ENCODE data around the gene PSMG1. TPM values are rescaled to one million over a fixed set of nuclear protein-coding genes. Genes with fewer than 3 reads are reported as not detected.
A peak's percentile ranks its signal among the peaks of the same experiment; 100 is the strongest.

PSMG1 gene
- total and polyA plus RNA-seq, 5 donors from 2014 or later, result 15.6 to 52.0 (median 46.3) TPM

GRCh38 chr21:39186676-39187075, 3.4 kb upstream of the PSMG1 start:
- Mint-ChIP-seq H3K4me1 (peaks cover 29 to 42% (median 33%) of the 10 kb centered on the region in 4 donors), H3K36me3 (no peaks in the 10 kb centered on the region), H3K4me3 (peak overlapping the region in 1 of 4 donors; percentile 66), H3K27ac (peak overlapping the region in 2 of 3 donors; percentile 13 to 28), H3K9me3 (no peaks in the 10 kb centered on the region), H3K27me3 (no peaks in the 10 kb centered on the region)
- DNase-seq (no peak), ATAC-seq (ENCODE audit: low read depth in 2 of 2) (no peak)
- Histone ChIP-seq H3K36me3 (ENCODE audit: control insufficient read depth, insufficient read depth, low read length) (no peaks in the 10 kb centered on the region), H3K4me1 (ENCODE audit: control insufficient read depth, insufficient read depth, low read length, poor library complexity, severe bottlenecking) (peaks cover 22% of the 10 kb centered on the region), H3K27me3 (ENCODE audit: control insufficient read depth, insufficient read depth, low read length) (no peaks in the 10 kb centered on the region), H3K9me3 (ENCODE audit: control insufficient read depth in 2 of 2, low read length in 2 of 2) (no peaks in the 10 kb centered on the region), H3K27ac (ENCODE audit: insufficient read depth, low read length, poor library complexity, severe bottlenecking) (peak overlapping the region; percentile 15), H3K4me3 (ENCODE audit: low read depth, low read length) (no peak overlapping the region)

GRCh38 chr21:39185157-39185556, 1.9 kb upstream of the PSMG1 start:
- peak overlapping the region; percentile 84 to 95 (median 90) for H3K27ac Mint-ChIP-seq
- H3K4me1 Mint-ChIP-seq, result peaks cover 32 to 53% (median 41%) of the 10 kb centered on the region in 4 donors
- H3K36me3 Mint-ChIP-seq, result peaks cover 5% of the 10 kb centered on the region

GRCh38 chr21:39184050-39184980, 1.1 kb upstream of the PSMG1 start:
- H3K27me3 Mint-ChIP-seq, result no peaks in the 10 kb centered on the region
- H3K36me3 Mint-ChIP-seq, result peaks cover 9% of the 10 kb centered on the region
- Histone ChIP-seq H3K36me3 (ENCODE audit: control insufficient read depth, insufficient read depth, low read length) (peaks cover 1% of the 10 kb centered on the region), H3K4me3 (ENCODE audit: low read depth, low read length) (peak overlapping the region; percentile 85), H3K9me3 (ENCODE audit: control insufficient read depth in 2 of 2, low read length in 2 of 2) (no peaks in the 10 kb centered on the region), H3K4me1 (ENCODE audit: control insufficient read depth, insufficient read depth, low read length, poor library complexity, severe bottlenecking) (peaks cover 27% of the 10 kb centered on the region), H3K27ac (ENCODE audit: insufficient read depth, low read length, poor library complexity, severe bottlenecking) (peak overlapping the region; percentile 89), H3K27me3 (ENCODE audit: control insufficient read depth, insufficient read depth, low read length) (no peaks in the 10 kb centered on the region)
- ATAC-seq (ENCODE audit: low read depth in 2 of 2), result no peak
- H3K4me1 Mint-ChIP-seq, result peaks cover 34 to 60% (median 42%) of the 10 kb centered on the region in 4 donors
- H3K9me3 Mint-ChIP-seq, result no peaks in the 10 kb centered on the region
- peak overlapping the region; percentile 92 to 100 (median 97) for H3K4me3 Mint-ChIP-seq
- peak in 1 of 3 donors; percentile 37 for DNase-seq
- H3K27ac Mint-ChIP-seq, result peak overlapping the region; percentile 85 to 95 (median 90)

More at GRCh38 chr21:39185157-39185556, 1.9 kb upstream of the PSMG1 start:
- Histone ChIP-seq H3K27ac (ENCODE audit: insufficient read depth, low read length, poor library complexity, severe bottlenecking) (peak overlapping the region; percentile 89), H3K27me3 (ENCODE audit: control insufficient read depth, insufficient read depth, low read length) (no peaks in the 10 kb centered on the region), H3K36me3 (ENCODE audit: control insufficient read depth, insufficient read depth, low read length) (no peaks in the 10 kb centered on the region), H3K9me3 (ENCODE audit: control insufficient read depth in 2 of 2, low read length in 2 of 2) (no peaks in the 10 kb centered on the region), H3K4me1 (ENCODE audit: control insufficient read depth, insufficient read depth, low read length, poor library complexity, severe bottlenecking) (peaks cover 27% of the 10 kb centered on the region), H3K4me3 (ENCODE audit: low read depth, low read length) (peak overlapping the region; percentile 85)
- DNase-seq, result no peak
- peak overlapping the region in 3 of 4 donors; percentile 92 to 97 (median 97) for H3K4me3 Mint-ChIP-seq
- H3K27me3 Mint-ChIP-seq, result no peaks in the 10 kb centered on the region
- ATAC-seq (ENCODE audit: low read depth in 2 of 2), result no peak
- no peaks in the 10 kb centered on the region for H3K9me3 Mint-ChIP-seq

GRCh38 chr21:39182484-39183271, 573 bp downstream of the PSMG1 start:
- Histone ChIP-seq H3K36me3 (ENCODE audit: control insufficient read depth, insufficient read depth, low read length) (peaks cover 13% of the 10 kb centered on the region), H3K27me3 (ENCODE audit: control insufficient read depth, insufficient read depth, low read length) (no peaks in the 10 kb centered on the region), H3K27ac (ENCODE audit: insufficient read depth, low read length, poor library complexity, severe bottlenecking) (peak overlapping the region; percentile 89), H3K4me3 (ENCODE audit: low read depth, low read length) (peak overlapping the region; percentile 85), H3K4me1 (ENCODE audit: control insufficient read depth, insufficient read depth, low read length, poor library complexity, severe bottlenecking) (peaks cover 27% of the 10 kb centered on the region), H3K9me3 (ENCODE audit: control insufficient read depth in 2 of 2, low read length in 2 of 2) (no peaks in the 10 kb centered on the region)
- H3K9me3 Mint-ChIP-seq, result no peaks in the 10 kb centered on the region
- ATAC-seq (ENCODE audit: low read depth in 2 of 2) (peak; percentile 46 to 57), DNase-seq (peak in 1 of 3 donors; percentile 2)
- no peaks in the 10 kb centered on the region for H3K27me3 Mint-ChIP-seq
- peaks cover 37 to 62% (median 38%) of the 10 kb centered on the region in 4 donors for H3K4me1 Mint-ChIP-seq
- H3K4me3 Mint-ChIP-seq, result peak overlapping the region; percentile 92 to 100 (median 97)
- peak overlapping the region; percentile 83 to 95 (median 90) for H3K27ac Mint-ChIP-seq
- H3K36me3 Mint-ChIP-seq, result peaks cover 14% of the 10 kb centered on the region

GRCh38 chr21:39182016-39182415, 1.2 kb downstream of the PSMG1 start:
- H3K36me3 ChIP-seq (ENCODE audit: control insufficient read depth, insufficient read depth, low read length), result peaks cover 15% of the 10 kb centered on the region
- Mint-ChIP-seq H3K27ac (peak overlapping the region; percentile 83 to 92 (median 90)), H3K27me3 (no peaks in the 10 kb centered on the region), H3K9me3 (no peaks in the 10 kb centered on the region), H3K4me1 (peaks cover 36 to 61% (median 38%) of the 10 kb centered on the region in 4 donors), H3K4me3 (peak overlapping the region; percentile 92 to 100 (median 97)), H3K36me3 (peaks cover 14% of the 10 kb centered on the region)
- peak overlapping the region; percentile 85 for H3K4me3 ChIP-seq (ENCODE audit: low read depth, low read length)
- no peaks in the 10 kb centered on the region for H3K9me3 ChIP-seq (ENCODE audit: control insufficient read depth in 2 of 2, low read length in 2 of 2)
- DNase-seq (no peak), ATAC-seq (ENCODE audit: low read depth in 2 of 2) (no peak)
- H3K27ac ChIP-seq (ENCODE audit: insufficient read depth, low read length, poor library complexity, severe bottlenecking), result no peak overlapping the region
- H3K4me1 ChIP-seq (ENCODE audit: control insufficient read depth, insufficient read depth, low read length, poor library complexity, severe bottlenecking), result peaks cover 27% of the 10 kb centered on the region
- H3K27me3 ChIP-seq (ENCODE audit: control insufficient read depth, insufficient read depth, low read length), result no peaks in the 10 kb centered on the region

- no peak for ATAC-seq (ENCODE audit: low read depth in 2 of 2)
- Mint-ChIP-seq H3K9me3 (no peaks in the 10 kb centered on the region), H3K27ac (peak overlapping the region in 1 of 3 donors; percentile 90), H3K4me1 (peaks cover 33 to 54% (median 35%) of the 10 kb centered on the region in 4 donors), H3K4me3 (peak overlapping the region; percentile 92 to 100 (median 97)), H3K27me3 (no peaks in the 10 kb centered on the region), H3K36me3 (peaks cover 14% of the 10 kb centered on the region)
- Histone ChIP-seq H3K27ac (ENCODE audit: insufficient read depth, low read length, poor library complexity, severe bottlenecking) (no peak overlapping the region), H3K27me3 (ENCODE audit: control insufficient read depth, insufficient read depth, low read length) (no peaks in the 10 kb centered on the region), H3K4me3 (ENCODE audit: low read depth, low read length) (peak overlapping the region; percentile 85), H3K4me1 (ENCODE audit: control insufficient read depth, insufficient read depth, low read length, poor library complexity, severe bottlenecking) (peaks cover 27% of the 10 kb centered on the region), H3K9me3 (ENCODE audit: control insufficient read depth in 2 of 2, low read length in 2 of 2) (no peaks in the 10 kb centered on the region), H3K36me3 (ENCODE audit: control insufficient read depth, insufficient read depth, low read length) (peaks cover 20% of the 10 kb centered on the region)
- DNase-seq, result no peak
Observed at GRCh38 chr21:39181205-39181818, 1.9 kb downstream of the PSMG1 start.

GRCh38 chr21:39180429-39181019, 2.7 kb downstream of the PSMG1 start:
- peak in 1 of 3 donors; percentile 48 for DNase-seq
- Mint-ChIP-seq H3K4me1 (peaks cover 32 to 53% (median 38%) of the 10 kb centered on the region in 4 donors), H3K36me3 (peaks cover 14% of the 10 kb centered on the region), H3K27me3 (no peaks in the 10 kb centered on the region), H3K4me3 (peak overlapping the region; percentile 53 to 79 (median 69)), H3K27ac (peak overlapping the region in 2 of 3 donors; percentile 12 to 52), H3K9me3 (no peaks in the 10 kb centered on the region)
- no peaks in the 10 kb centered on the region for H3K27me3 ChIP-seq (ENCODE audit: control insufficient read depth, insufficient read depth, low read length)
- H3K4me3 ChIP-seq (ENCODE audit: low read depth, low read length), result no peak overlapping the region
- H3K27ac ChIP-seq (ENCODE audit: insufficient read depth, low read length, poor library complexity, severe bottlenecking), result no peak overlapping the region
- H3K9me3 ChIP-seq (ENCODE audit: control insufficient read depth in 2 of 2, low read length in 2 of 2), result no peaks in the 10 kb centered on the region
- ATAC-seq (ENCODE audit: low read depth in 2 of 2), result no peak
- H3K36me3 ChIP-seq (ENCODE audit: control insufficient read depth, insufficient read depth, low read length), result peaks cover 23% of the 10 kb centered on the region
- peaks cover 25% of the 10 kb centered on the region for H3K4me1 ChIP-seq (ENCODE audit: control insufficient read depth, insufficient read depth, low read length, poor library complexity, severe bottlenecking)

Measured in CD4-positive, CD25-positive, alpha-beta regulatory T cell (primary cell).